HuH-7 (cell line): ENCODE measurements around the gene CYP27B1.

Experiments
- DNase-seq: peaks from one replicate; pipeline ENCODE4 v3.0.0; 2011; ENCODE audit warnings: low spot score

CYP27B1 gene

DNA sequence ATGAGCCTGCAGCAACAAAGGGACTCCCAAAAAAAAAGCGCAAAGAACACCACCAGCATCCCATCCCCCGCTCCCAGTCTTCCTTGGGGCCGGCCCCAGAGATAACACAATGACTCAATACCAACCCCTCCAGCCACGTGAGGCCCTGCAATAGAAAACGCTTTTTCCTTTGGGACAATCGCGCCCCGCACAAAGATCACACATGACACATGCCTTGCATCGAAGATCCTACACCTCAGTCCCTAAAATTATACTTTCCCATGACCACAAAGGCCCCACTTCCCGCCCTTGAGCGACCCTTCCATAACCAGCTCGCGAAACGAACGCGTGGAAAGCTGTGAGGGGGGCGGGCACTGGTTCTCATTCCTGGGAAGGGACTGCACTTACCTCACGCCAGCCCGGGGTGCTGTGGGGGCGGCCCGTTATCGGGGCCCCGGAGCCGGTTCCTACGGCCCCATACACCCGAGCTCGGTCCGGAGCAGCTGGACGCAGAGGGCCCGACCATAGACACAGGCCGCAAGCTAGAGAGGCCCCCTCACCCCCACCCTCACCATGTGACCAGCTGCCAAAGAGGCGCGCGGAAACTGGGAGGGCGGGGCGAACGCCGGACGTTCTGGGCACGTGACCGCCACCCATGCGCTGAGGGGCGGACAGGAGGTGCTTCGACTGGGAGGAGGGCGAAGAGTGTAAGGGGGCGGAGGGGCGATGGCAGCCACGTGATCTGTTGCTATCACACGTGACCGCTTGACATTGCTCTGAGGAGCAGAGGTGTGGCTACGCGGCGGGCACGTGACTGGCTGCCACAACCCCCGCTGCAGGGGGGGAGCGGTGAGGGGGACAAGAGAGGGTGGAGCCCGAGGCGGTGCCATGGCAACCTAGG is 14.8 kb downstream of the CYP27B1 start, which contains the start of gene CDK4:
CDK4 (minus strand) TSS at position 523 of the 880 bp plus-strand sequence. CDS start 593 bp downstream, outside the sequence.
- peak; percentile 99 for DNase-seq

DNA sequence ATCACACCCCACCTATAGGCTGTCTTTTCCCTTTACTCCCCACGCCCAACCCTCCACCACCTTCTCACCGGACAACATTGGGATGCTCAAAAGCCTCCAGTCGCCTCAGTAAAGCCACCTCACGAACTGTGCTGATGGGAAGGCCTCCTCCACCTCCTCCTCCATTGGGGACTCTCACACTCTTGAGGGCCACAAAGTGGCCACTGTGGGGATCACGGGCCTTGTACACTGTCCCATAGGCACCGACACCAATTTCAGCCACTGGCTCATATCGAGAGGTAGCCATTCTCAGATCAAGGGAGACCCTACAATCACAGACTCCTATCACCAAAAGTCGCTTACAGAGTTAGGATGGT is 15.5 kb downstream of the CYP27B1 start:
- no peak for DNase-seq

DNA sequence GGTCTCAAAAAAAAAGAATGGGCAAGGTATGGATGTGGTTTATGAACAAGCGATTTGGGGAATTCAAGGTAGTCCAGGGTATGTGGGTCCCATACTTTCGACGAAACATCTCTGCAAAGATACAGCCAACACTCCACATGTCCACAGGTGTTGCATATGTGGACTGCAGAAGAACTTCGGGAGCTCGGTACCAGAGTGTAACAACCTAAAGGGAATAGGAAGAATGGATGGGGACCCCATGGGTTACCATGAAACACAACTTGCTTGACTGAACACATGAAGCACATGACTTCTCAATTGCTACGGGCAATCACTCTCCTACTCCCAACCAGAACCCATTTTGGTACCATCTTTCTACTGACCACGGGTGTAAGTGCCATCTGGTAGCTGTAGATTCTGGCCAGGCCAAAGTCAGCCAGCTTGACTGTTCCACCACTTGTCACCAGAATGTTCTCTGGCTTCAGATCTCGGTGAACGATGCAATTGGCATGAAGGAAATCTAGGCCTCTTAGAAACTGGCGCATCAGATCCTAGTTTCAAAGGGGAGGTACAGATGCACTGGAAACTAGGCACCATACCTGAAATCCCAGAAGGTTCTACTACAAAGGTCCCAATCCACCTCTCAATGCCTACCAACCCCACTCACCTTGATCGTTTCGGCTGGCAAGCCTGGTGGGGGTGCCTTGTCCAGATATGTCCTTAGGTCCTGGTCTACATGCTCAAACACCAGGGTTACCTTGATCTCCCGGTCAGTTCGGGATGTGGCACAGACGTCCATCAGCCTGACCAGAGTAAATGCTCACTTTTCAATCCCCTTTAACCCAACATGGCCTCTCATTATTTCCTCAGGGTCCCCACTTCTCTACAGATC is 16.1 kb downstream of the CYP27B1 start:
- DNase-seq, result no peak

DNA sequence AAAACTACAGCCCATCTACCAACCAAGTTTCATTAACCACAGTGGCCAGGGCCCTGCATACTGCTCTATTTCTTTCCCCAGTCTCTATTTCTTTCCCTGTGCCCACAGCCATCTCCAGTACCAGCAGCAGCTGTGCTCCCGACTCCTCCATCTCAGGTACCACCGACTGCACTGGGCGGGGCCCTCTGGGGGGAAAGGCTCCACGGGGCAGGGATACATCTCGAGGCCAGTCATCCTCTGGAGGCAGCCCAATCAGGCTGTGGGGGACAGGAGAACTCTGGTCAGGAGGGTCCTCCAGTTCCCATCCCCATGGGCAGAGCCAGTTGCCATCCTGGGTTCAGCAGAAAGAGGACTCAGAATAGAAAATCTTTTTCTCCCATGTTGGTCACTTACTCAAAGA is 17.8 kb downstream of the CYP27B1 start:
- no peak for DNase-seq

DNA sequence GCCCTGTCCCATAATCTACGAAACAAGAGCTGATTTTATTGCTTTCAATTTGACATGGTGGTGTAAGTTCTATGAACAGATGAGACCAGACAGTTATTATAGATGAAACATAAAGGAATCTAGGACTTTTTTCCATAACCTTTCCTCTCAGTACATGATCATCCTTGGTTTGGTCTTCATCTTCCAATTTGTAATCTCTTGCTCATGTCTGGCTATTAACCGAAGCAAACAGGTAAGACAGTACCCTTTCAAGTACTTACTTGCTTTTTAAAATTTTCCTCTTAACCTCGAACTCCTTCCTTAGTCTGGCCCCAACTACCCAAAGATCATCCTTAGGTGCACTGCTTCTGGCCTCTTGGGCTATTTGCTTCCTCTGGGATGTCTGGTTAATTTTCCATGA is 20.9 kb downstream of the CYP27B1 start:
- DNase-seq, result no peak

DNA sequence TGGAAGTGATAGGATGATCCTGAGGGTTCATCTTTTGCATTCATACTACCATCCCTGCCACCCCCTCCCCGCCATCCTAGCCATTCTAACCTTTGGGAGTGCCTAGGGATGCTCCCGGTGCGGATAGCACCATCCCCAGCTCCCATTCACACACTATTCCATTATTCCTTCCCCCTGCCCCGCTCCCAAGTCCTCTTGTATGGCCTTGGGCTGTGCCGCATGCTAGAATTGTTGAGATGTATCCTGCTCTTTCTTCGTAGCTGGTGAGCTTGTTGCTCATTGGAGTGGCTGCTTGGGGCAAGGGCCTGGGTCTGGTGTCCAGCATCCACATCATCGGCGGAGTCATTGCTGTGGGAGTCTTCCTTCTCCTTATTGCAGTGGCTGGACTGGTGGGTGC is 21.4 kb downstream of the CYP27B1 start:
- DNase-seq, result no peak

DNA sequence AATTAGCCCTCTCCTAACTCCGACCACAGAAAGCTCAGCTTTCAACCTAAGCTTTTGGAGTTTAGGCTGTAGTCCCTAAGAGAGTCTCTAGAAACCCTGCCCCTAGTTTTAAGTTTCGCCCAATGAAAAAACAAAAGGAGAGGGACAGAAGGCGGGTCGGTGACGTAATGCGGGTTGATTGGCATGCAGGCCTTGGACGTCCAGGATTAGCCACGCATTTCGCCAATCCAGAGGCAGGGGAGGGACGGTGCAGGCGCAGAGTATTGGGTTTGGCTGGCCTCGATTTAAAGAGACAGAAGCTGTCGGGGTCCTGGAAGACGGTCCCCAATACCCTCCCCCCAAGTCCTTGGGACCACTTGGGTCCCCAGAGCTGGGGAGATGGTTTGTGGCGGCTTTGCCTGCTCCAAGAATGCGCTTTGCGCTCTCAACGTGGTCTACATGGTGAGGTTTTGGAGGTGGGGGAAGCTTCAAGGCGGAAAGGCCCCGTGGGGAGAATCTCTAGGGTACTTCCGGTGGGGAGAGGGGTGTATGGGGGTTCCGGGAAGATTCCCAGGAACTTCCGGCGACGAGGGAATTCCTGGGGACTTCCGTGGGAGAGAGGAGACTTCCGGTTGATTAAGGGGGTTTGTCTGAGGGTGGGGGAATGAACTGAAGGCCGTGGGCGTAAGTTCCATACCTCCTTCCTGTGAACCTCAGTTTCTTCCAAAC is 21.9 kb downstream of the CYP27B1 start, which contains the start of gene TSPAN31:
TSPAN31 (plus strand) TSS at position 263 of the 708 bp plus-strand sequence; CDS start at position 379, 116 bp downstream.
- peak; percentile 95 for DNase-seq

DNA sequence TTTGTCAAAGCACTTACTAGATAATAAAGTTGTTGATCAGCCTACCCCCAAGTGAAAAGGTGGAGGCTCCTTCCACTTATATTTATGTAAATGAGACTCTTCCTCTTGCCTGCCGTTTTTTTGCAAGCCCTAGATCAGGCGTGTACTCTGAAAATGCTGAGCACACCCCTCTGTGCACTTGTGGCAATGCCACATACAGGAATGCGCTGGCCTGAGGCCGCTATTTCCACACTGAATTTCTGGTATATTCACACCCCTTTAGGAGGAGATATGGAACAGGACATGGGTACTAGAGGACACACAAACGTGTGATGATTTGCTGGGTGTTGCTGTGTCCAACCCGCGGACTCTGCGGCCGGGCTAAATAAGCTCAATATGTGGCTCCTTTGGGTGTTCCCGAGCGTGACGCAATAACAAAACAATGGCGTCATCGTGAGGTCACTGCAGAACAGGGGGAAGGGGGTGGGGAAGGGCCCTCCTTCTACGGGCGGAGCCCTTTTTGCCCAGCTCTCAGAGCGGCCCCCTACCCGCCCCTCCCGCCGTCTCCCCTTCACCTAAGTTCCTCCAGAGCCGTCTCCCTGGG is 22.6 kb downstream of the CYP27B1 start:
- DNase-seq, result peak; percentile 69

DNA sequence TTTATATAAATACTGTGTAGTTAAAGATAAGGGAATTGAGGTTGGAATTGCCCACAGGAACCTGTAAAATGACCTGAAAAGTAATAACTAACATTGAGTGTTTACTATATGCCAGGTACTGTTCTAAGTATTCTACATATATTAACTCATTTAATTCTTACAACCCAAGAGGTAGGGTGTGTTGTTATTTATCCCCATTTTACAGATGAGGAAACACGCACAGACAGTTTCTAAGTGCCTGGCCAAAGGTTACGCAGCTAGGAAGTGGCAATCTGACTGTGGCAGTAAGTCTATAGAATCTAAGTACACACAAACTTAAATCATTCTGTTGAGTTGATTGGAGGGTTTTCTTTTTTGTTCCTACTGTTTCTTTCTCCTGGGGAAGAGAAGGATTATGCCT is 23.1 kb downstream of the CYP27B1 start:
- DNase-seq, result no peak

DNA sequence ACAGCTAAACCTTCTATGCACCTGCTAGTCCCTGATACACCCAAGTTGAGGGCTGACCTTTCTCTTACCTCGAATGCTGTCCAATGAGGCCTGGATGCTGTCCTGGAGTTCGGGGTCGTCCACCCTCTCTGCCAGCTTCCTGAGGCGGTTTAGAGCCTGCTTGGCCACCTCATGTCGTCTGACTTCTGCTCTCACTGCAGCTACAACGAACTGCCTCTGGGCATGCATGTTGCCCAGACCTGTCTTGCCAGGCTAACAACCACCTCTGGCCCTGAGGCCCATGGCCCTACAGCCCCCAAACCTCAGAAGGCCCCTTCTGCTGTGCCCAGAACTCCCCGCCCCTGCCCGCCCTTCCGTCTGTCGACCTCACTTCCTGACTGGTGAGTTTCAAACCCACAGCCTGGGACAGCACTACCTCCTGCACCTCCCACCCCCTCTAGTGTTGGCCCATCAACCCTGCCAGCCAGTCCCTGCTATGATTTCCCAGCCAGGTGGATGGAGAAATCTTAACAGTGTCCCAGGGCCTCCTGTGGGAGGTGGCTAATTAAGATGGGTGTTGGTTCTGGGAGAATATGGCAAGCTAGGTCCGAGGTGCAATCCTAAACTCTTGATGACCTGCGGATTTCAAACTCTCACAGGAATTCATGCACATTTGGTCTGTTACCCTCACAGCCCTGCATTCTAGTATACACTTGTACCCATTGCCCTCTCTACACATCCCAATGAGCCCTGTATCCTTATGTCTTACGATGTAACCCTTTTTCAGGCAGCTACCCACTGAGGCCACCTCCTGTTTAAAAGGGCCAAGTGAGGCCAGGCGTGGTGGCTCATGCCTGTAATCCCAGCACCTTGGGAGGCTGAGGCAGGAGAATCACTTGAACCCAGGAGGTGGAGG is 24.8 kb downstream of the CYP27B1 start:
- peak; percentile 88 for DNase-seq

DNA sequence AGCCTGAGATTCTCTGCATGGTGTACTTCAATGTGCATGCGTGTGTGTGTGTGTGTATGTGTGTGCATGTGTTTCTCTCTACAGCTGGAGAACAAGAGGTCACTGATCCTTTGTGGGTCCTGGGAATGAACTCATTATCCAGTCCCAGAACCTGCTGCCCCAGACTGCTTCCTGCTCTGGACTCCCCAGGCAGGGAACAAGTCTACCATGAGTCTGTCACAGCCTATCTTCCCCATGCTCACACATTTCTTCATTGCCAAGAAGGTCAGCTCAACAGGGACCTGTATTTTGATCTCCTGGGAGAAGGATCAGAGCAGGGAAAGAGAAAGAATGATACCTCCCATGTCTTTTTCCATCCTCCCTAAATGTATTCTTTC is 25.5 kb downstream of the CYP27B1 start:
- no peak for DNase-seq

DNA sequence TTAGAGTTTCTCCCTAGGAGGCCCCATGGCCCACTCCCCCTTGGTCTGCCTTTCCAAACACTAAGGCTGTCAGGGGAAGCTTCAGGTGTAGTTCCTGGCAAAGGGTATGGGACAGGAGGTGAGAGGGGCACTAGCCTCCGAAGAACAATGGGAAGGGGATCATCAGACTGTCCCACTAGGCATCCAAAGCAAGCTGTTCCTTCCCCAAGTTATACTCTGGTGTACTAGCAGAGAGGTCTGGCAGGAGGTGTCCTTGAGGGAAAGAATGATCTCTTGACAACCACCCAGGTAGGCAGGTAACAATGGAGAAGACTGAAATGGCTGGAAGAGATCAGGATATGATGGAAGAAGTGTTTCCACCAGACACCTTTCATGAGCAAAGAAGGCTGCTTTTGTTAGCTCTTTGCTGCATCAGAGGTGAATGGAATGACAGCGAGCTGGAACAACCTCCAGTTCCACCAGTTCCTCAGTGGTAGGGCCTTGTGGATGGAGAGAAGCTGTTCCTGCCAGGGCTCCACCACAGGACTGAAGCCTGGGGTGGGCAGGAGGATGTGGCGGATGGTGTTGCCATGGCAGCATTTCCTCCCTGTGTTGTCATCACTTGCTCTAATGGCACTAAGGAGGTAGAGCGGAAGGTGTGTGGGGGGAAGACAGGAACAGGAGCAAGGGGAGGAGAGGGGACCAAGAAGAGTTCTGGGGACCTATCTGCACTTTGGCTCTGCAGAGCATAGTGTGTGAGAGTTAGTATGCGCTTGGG is 26.0 kb downstream of the CYP27B1 start:
- DNase-seq, result no peak

DNA sequence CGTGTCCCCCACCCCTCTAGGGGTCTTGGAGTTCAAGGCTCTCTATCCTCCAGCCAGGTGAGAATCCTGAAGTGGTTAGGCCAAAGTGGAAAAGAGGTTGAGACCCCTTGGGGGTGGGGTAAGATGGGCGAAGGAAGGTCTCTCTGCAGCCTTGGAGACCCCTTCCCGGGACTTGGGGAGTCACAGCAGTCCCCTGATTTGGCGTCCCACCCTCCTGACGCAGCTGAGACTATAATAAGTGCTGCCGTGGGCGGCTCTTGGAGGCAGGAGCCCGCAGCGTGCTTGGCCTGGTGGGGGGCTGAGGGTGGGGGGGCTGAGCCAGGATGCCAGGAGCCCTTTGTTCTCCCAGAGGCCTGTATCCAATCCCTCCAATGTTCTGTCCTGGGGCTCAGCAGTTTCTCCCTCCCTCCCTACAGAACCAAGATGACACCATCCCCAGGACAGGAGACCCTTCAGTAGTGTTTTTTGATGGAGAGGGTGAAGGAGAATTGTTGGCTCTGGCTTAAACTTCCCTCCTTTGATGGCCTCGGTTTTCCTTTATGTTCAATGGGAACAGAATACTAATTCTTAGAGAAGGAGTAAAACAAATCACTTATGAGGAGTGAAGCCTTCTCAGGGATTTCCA is 26.9 kb downstream of the CYP27B1 start:
- no peak for DNase-seq

DNA sequence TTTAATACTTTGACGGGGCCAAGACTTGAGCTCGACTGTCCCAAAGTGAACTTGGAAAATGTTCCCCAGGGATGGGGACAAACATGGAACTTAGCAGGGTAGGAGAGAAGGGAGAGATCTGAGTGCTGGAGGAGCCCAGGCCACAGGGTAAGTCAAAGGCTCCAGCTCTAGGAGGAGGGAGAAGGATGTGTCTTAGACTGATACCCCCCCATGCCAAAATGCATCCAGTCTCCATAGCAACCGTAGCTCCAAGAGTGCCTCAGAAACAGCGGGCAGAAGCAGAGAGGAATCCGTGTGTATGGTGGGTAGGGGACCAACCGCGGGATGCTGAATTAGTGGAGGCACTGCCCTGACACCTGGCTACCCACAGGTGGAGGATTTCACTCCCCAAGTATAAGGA is 27.5 kb downstream of the CYP27B1 start:
- DNase-seq, result no peak

DNA sequence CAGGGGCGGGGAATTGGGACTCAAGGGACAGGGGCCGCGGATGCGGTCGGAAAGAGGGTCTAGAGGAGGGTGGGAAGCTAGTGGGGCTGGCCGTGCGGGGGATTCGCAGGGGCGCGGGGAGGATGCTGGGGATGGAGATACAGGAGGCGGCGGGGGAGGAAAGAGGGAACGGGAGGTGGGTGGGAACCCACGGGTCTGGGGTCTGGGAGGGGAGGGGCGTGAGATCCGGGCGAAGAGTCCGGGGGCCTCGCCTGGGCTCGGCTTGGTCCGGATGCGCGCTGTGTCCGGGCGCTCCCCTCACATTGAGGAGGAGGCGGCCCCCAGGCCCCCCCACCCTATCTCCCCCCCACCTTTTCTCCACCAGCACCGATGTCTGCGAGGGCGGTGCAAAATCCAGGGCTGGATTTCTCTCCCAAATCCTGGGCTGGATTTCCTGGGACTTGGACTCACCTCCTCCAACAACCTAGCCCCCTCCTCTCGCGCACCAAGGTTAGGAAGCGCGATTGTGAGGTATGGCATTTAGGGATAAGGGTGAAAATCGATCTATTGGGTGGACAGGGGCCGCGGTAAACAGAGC is 28.1 kb downstream of the CYP27B1 start, which contains the start of gene AGAP2:
AGAP2 (minus strand) TSS at position 82 of the 577 bp plus-strand sequence. CDS start 496 bp downstream, outside the sequence.
- DNase-seq, result peak; percentile 65

DNA sequence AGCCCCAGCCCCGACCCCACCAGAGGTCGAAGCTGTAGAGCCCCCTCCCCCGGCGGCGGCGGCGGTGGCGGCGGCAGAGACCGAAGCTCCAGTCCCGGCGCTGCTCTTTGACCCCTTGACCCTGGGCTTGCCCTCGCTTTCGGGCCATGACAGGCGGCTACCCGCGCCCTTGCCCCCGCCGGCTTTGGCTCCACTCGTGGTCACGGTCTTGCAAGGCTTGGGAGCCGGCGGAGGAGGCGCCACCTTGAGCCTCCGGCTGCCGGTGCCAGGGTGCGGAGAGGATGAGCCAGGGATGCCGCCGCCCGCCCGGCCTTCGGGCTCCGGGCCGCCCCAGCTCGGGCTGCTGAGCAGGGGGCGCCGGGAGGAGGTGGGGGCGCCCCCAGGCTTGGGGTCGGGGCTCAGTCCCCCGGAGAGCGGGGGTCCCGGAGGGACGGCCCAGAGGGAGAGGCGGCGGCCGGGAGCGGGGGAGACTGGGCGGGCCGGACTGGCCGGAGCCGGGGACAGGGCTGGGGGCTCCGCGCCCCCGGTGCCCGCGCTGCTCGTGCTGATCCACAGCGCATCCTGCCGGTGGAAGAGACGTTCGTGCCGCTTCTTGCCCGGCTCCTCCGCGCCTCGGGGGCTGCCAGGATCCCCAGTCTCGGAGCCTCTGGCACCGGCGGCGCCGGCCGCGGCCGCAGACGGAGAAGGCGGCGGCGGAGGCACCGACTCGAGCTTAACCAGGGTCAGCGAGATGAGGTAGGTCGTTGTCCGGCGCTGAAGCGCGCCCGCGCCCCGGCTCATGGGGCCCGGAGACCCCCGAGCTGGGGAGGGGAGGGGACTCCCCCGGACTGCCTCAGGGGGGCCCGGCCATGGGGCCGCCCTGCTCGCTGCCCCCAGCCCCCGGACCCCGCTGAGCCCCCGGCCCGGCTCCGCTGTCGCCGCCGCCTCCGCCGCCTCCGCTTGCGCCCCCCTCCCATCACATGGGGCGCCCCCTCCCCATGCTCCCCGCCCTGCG is 29.1 kb downstream of the CYP27B1 start:
- peak; percentile 60 for DNase-seq

DNA sequence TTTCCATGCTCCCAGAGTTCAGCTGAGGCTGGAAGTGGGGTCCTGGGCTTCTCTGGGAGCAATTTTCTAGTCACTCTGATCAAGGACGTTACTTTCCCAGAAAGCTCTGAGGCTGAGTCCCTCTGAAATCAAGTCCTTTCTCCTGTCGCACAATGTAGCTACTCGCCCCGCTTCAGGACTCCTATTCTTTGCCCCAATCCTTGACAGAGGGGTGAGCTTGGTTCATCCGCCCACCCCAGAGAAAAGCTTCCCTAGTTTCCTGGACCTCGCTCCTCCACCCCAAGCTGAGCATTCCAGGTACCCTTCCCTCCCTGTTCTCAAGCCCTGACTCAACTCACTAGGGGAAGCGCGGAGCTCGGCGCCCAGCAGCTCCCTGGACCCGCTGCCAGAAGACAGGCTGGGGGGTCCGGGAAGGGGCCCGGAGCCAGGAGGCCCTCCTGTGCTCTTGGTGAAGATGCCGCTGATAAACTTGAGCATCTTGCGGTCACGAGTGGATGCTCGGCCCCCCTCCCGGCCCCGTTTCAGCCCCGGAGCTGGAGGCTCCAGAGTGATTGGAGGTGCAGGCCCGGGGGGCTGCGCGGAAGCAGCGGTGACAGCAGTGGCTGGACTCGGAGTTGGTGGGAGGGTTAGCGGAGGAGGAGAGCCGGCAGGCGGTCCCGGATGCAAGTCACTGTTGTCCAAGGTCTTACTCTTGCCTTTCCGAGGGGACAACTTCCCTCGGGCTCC is 30.0 kb downstream of the CYP27B1 start:
- DNase-seq, result peak; percentile 53
